GM19467 (cell line): ENCODE results near the gene SMAD2.
"Not testable (repeated sequence)": the region's sequence is repeated elsewhere in the genome, so short reads cannot be mapped to it uniquely, and the experiment has no call there.

Experiments
- ATAC-seq: cut with Tn5 transposase; IDR thresholded peaks from one replicate; pipeline ENCODE4 v1.9.1; 2021; ENCODE audit warnings: mild to moderate bottlenecking, moderate library complexity; ENCODE audit not compliant: unreplicated experiment

SMAD2 gene

DNA sequence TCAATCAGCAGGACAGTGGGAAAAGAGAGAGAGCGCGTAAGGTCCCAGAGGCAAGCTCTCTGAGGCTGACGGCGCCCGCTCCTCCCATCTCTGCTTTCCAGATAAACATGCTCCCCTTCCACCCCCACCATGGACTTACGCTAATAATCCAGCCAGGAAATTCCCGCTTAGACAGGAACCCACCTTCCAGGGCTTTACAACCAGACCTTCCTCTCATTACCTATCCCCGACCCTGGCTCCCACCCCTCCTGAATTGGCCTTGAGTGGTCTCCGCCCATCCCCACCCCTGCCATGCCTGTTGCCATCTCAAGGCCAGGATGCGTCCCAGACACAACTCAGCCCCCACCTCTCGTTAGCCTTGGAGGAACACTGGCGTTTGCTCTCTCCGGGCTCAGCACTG, 131.1 kb downstream of the SMAD2 start:
- ATAC-seq = no peak

DNA sequence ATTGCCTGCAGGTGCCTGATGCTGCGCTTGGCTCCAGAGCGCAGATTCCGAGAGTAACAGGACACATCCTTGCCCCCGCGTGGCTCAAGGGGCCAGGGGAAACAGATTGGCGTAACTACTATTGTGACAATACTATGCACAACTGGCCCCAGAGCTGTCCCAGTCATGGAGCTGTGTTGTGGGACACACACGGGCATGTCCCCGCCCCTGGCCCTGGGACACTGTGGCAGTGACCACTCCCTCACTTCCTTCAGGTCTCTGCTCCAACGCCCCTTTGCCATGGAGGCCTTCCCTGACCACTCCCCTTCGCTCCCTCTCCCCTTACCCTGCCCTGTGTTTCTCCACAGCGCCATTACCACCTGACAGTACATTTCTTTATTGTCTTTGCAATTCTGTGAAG, 132.1 kb downstream of the SMAD2 start:
- ATAC-seq = no peak

DNA sequence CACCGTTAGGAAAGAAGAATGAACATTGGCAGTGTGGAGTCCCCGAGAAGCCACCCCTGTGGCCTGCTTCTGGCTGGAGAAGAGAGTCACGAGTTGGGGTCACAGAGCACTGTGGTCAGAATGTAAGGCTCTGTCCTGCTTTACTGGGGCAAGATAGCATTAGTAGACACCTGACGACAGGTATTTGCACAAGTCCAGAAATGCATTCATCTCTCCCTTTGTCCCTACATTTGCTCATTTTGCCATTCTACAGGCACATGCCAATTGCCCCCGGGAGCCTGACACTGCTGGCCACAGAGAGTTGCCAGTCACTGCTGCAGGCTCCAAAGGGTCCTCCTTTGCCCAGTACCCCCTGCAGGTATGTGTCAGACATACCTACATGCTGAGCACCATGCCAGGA, 133.3 kb downstream of the SMAD2 start:
- no peak for ATAC-seq

DNA sequence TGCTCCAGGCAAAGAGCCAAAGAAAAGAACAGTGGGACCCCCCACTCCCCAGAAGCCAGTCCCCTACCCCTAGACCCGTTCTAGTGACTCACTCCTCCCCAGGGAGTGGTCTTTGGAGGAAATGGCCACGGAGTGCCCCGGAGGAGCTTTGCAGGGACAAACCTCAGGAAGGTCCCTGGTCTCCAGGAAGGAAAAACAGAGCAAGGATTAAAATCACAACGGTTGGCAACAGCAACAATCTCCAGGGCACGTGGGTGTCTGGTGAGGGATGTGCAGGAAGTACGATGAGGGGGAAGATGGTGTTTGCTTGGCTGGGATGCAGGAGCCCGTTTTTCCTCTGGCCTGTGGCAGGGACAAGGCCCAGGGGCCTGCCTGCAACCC, 135.0 kb downstream of the SMAD2 start:
- ATAC-seq = no peak

DNA sequence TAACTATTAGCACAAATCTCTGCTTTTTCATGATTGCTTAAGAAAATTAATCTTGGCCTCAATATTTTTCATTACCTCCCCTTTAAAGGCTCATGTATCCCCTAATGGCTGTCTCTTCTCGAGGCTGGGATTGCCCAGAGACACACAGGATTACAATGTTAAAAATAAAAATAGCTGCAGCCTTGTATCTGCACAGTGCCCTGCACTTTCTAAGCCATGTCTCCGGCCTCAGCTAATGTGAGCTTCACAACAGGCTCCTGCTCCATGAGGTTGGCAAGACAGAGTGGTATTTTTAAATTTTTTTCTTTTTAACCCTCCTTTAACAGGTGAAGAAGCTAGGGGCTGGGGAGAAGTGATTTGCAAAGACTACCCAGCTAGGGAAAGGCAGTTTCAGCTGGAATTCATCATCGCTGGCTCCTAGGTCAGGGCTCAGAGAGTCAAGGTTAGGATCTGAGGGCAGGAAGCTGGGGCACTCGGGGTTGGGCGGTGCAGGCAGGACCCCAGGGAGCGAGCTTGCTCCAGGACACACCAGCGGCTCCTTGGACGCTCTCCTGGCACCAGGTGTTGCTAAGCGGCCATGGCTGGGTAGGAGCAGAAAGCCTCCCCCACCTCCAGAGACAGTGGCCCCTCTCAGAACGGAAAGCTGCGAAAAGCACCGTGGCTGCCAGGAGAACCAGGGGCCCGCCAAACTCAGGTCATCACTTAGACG, 135.6 kb downstream of the SMAD2 start:
- ATAC-seq = no peak

DNA sequence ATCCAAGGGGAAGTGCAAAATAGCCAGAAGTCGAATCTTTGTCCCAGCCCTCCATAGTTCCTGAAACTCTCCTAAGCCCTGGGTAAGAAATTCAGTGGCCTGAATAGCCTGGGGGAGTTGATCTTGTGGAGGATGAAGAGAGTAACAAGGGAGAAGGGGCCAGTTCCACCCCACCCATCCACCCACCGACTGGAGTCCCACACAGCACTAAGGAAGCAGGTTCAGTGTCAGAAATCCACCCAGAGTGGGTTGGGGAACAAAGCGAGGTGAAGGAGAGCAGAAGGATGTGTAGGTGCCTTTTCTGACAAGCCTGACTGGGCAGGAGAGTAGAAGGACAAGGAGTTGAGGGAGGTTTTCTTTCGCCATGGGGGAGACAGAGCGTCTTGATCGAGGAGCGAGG, 136.8 kb downstream of the SMAD2 start:
- no peak for ATAC-seq

DNA sequence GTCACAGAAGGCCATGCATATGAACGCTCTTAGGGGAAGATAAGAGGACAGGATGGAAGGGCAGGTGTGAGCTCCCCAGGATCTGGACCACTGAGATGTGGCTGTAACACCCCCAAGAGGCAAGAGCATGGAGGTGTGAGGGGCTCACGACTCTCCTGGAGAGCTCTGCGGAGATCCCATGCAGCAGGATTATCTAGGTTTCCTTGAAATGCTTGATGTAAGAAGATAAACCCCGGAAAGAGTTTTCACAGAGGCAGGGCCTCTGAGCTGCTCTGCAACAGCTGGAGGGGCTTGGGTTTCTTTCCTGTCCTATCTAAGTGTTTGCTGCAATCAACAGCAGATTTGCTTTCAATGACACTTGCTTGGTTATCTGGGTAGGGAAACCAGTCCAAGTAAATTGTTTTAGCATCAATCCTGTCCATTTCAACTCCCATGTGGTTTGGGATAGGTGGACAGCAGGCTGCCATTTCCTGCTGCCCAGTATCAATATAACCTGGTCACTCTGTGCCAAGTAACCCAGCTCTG, 138.9 kb downstream of the SMAD2 start:
- ATAC-seq = no peak

DNA sequence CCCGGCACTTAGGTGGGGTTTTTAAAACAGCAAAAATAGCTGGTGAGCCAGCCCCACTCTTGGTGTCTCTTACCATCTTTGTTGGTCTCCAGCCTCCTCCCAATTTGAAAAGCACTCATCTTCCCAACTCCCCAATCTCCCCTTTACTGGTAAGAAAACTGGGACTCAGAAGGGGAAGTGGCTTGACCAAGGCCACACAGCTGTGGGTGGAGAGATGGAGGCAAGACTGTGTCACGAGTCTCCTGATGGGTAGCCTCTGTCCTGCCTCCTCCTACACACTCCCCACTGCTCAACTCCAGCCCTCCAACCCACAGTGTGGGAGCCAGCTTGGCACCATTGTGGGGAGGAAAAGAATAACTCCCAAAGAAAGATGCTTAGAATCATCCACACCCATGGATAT, 140.4 kb downstream of the SMAD2 start:
- no peak for ATAC-seq

DNA sequence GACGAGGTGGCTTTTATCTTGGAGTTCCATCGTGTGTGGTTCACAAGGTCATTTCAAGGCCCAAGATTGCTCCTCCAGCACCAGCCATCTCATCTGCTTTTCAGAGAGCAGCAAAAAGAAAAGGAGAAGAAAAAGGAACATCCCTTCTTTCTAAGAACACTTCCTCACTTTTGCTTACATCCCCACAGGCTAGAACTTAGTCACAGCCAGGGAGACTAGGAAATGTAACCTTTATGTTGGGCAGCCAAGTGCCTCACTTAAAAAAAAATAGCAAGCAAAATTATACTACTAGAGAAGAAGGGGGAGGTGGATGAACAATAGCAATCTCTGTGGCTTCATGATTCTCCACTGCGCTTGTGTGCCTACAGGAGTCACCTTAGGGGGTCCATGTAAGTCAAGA, 141.8 kb downstream of the SMAD2 start:
- no peak for ATAC-seq

DNA sequence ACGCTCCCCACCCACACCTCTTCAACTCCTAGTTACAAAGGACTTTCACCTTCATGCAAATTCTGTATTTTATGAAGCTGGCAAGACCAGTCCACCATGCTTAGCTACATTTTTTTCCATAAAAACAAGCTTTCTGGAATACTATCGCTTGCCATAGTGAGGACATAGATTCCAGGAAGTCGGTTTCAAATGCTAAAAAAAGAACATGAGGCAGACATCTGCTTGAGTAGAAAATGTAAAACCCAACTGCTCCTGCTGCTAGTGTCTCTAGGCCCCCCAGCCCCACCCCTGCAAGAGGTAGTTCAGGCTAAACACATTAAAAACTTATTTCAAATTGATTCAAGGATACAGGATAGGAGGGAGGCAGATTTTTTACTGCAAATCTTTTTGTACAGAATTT, 148.9 kb downstream of the SMAD2 start:
- no peak for ATAC-seq

DNA sequence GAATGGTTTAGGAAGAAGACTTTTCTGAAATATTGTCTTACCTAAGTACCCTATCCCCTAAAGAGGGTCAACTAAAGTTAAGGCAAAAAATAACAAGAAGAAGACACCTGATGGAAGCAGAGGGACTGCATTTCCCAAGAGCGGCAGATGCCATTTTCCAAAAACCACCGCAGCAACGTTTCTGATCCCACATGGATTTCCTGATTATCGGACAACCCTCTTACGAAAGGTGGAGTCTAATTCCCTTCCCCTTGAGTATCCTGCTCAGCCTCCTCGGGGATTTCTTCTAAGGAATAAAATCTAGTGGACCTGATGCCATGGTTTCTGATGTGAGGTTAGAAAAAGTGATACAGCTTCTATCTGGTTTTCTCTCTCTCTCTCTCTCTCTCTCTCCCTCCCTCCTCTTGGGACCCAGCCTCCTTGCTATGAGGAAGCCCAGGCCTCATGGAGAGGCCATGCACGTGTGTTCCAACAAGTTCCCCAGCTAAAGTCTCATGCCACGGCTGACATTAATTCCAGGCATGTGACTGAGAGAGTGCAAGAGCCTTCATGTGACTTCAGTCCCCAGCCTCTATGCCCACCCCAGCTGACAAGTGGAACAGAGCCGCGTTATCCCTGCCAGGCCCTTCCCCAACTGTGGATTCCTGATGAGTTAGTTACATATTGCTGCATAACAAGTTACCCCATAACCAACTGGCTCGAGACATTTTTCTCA, 150.3 kb downstream of the SMAD2 start:
- no peak for ATAC-seq

DNA sequence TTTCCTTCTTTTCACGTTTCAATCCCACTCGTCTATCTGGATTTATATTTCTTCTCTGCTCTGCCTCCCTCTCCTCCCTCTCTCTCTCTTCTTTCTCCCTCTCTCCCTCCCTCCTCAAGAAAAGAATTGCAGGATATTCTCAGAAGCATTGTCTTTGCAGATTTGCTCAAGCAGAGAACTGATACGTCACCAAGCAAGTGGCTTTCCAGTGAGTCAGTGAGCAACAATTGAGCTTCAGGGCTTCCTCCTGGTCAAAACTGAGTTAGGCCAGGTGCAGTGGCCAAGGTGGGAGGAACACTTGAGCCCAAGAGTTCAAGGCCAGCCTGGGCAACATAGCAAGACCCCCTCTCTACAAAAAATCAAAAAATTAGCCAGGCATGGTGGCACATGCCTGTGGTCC, 151.1 kb downstream of the SMAD2 start:
- no peak for ATAC-seq

DNA sequence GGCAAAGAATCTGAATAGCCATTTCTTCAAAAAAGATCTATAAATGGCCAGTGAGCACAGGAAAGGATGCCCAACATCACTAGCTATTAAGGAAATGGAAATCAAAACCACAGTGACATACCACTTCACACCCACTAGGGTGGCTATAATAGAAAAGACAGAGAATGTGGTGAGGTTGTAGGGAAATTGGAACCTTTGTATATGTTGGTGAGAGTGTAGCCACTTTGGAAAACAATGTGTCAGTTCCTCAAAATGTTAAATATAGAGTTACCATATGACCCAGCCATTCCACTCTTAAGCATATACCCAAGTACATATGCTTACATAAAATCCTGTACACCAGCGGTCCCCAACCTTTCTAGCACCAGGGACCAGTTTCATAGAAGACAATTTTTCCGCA, 152.8 kb downstream of the SMAD2 start:
- no peak for ATAC-seq

DNA sequence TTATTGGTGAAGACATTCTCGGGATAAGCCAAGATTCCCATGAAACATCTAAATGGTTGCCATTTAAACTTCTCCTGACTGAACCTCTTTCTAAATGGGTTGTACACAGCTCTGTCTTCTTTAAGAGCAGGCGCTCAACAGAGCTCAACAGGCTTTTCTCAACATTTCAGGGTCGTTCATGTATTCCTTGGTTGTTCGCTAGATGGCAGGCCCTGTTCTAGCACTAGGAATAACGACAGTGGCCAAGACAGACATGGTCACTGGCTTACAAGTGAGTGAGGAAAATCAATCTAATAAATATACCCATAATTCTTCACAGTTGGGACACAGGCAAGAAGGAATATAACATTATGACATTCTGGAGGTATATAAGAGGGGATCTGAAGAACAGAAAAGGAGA, 154.5 kb downstream of the SMAD2 start:
- no peak for ATAC-seq

DNA sequence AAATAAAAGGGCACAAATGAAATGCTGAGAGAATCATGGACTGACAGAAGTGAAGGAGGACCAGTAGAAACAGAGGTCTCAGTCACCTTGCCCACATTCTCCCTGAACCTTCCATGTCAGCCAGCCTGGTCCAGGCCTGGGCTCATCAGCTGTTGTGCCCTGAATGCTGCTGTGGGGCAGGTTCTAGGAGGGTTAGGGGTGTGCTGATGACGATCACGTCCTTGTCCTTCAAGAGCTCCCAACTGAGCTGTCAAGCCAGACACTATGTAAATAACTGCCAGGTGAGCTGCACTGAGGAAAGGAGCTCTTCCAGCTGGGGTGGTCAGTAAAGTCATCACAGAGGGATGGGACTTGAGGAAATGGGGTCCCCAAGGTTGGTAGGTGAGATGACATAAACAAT, 156.5 kb downstream of the SMAD2 start:
- no peak for ATAC-seq

DNA sequence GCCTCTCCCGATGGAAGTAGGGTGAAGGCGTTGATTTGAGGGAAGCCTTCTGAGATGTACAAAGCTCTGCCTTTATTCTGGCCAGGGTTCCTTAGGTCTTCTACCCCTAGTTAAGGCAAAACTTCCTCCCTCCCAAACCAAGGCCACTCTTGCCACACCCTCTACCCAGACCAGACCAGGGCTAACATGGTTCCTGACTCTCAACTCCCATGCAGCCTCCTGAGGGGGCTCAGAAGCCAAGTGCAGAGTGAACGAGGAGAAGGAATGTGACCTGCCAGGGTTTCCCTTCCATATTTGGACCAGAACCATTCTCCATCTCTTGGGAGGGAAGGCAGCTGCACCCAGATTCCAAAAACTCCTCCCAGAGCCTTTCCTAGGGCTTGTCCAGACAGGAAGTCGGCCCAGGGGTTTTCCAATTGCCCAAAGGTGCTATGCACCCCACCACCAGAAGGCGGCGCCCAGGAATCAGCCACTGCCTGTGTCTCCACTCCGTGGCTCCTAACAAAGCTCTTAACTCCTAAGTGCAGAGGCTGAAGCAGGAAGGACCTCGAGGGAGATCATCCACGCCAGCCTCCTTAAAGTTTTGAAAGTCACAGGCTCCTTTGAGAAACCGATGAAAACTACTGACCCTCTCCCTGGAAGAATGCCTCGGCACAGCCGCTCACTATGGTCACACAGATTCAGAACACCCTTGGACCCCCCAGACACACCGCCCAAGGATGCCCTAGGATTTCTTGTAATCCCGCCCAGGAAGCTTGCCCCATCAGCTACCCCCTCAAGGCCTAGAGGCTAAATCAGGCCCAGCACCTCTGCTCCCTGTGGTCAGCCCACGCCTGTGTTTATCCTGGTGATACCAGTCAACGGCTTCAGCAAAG, 157.8 kb downstream of the SMAD2 start:
- ATAC-seq = no peak

DNA sequence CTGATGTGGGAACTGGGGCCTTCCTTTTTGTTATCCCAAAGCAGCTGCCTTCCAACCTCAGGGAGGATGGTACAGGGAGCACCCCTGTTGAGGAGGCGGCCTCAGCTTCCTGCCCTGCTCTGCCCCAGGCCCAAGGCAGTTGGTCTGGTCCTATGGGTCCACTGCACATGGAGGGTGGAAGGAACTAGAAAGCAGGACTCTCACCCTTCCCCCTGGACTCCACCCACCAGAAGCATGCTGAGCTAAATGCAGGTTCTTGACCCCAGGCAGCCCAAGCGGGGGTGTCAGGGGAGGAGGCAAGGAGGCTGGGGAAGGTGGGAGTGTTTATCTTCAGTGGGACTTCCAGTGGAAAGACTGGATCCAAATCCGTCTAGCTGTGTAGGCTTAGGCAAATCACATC, 158.5 kb downstream of the SMAD2 start:
- no peak for ATAC-seq

DNA sequence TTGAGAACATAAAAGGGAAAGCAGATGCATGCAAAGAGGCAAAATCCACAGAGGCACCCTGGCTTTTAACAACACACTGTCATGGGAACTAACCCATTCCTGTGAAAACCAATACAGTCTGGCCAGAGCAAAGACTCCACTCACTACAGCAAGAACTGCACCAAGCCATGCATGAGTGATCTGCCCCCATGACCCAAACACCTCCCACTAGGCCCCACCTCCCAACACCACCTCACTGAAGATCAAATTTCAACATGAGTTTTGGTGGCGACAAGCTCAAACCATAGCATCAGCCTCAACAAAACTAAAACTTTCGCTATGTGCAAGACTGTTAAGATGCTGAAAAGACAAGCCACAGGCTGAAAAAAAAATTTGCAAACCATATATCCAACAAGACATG, 162.8 kb downstream of the SMAD2 start:
- ATAC-seq = no peak

DNA sequence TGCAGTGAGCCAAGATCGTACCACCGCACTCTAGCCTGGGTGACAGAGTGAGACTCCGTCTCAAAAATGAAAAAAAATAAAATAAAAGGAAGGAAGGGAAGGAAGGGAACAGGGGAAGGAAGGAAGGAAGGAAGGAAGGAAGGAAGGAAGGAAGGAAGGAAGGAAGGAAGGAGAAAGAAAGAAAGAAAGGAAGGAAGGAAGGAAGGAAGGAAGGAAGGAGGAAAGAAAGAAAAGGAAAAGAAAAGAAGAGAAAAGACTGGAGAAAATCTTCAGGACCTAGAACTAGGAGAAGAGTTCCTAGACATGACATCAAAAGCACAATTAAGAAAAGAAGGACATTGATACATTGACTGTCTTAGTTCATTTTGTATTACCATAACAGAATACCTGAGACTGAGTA, 163.3 kb downstream of the SMAD2 start:
- not testable (repeated sequence) for ATAC-seq
